Stimulated activated CD8-positive, alpha-beta memory T cell treated with anti-CD3 and anti-CD28 coated beads, Interleukin-12 subunit alpha, Interleukin-12 subunit beta, amount 100 ng/mL, for 4 hours (primary cell): ENCODE measurements around the gene MTRF1L.
"Not testable (repeated sequence)": the region's sequence is repeated elsewhere in the genome, so short reads cannot be mapped to it uniquely, and the experiment has no call there.

Experiments
- DNase-seq: peaks from one replicate; pipeline ENCODE4 v3.0.0-alpha.2; 2020; ENCODE audit warnings: low read depth

The MTRF1L gene

DNA sequence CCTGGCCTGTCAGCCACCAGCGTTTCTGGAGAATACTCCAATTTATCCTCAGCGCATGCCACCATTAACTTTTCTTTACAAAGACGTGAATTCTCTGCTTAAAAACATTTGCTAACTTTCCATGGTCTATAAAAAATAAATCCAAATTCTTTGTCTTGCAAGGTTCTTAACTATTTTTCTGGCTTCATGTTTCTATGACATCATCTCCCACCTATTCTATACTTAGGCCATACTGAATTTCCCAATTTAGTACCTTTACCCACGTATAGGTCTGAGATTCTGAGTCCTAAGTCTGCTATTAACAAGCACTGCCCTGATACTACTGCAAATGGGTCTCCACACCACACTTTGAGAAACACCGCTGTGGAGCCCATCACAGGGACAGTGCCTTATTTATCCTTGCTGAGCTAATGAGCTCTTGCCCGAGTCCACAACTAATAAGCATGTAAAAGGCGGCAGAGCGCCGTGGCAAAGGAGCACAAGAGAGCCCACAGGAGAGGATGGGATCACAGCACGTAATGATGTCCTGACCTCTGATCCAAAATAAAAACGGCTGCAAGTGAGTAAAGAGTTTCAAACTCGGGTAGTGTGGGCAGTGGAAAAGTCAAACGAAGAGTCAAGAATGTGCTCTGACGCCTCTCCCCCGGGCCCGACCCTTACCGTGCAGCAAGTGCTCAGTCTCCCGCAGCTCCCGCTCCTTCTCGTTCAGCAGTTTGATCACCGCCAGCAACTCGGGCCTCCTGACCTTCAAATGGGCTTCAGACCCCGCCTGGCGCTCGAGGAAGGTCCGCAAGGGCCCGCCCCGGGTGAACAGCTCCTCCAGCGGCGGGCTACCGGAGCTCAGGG, 519 bp downstream of the MTRF1L start:
- no peak for DNase-seq

DNA sequence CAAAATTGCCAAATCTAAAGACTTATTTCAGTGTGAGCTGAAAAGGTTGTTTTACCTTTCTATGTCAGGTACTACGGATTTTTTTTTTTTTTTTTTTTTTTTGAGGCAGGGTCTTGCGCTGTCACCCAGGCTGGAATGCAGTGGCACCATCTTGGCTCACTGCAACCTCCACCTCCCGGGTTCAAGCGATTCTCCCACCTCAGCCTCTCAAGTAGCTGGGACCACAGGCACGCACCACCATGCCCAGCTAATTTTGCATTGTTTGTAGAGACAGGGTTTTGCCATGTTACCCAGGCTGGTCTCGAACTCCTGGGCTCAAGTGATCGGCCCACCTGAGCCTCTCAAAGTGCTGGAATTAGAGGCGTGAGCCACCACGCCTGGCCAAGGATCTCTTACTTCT, 1.7 kb downstream of the MTRF1L start:
- DNase-seq: not testable (repeated sequence)

DNA sequence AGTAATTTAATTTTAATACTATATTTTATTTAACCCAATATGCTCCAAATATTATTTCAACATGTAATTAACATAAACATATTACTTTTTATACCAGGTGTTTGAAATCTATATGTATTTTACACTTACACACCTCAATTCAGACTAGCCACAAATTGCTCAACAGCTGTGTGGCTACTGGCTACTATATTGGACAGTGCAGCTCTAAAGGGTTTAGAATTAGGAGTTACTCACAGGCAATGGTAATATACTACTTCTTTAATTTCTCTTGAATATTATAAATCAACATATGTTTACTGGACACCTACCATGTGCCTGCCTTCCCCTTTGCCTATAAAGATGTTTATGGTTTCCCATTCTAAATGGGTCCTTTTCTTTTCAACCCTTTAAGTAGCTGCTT, 2.3 kb downstream of the MTRF1L start:
- DNase-seq: no peak

DNA sequence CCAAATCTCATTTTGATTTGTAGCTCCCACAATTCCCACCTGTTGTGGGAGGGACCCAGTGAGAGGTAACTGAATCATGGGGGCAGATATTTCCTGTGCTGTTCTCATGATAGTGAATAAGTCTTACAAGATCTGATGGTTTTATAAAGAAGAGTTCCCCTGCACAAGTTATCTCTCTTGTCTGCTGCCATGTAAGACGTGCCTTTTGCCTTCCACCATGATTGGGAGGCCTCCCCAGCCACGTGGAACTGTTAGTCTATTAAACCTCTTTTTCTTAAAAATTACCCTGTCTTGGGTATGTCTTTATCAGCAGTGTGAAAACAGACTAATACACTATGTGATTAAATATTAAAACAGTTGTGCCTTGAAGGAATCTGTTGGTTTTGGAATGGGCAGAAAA, 3.0 kb downstream of the MTRF1L start:
- DNase-seq: not testable (repeated sequence)

DNA sequence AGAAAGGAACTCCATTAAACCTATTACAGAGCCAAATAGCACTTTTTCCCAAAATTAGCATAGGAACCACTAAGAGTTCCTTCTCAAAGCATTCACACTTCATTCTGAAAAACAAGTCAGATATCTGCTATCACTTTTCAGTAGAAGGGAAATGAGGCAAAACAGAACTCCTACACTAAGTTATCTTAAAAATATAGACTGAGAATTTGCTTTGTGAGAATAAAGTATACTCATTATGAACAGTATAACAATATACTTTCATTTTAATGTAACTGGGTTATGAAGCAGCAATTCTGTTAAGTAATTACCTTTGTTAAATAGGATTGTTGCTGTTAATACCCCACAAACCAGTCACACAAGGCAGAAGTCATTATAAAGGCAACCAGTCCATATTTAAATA, 8.7 kb downstream of the MTRF1L start:
- DNase-seq: no peak

DNA sequence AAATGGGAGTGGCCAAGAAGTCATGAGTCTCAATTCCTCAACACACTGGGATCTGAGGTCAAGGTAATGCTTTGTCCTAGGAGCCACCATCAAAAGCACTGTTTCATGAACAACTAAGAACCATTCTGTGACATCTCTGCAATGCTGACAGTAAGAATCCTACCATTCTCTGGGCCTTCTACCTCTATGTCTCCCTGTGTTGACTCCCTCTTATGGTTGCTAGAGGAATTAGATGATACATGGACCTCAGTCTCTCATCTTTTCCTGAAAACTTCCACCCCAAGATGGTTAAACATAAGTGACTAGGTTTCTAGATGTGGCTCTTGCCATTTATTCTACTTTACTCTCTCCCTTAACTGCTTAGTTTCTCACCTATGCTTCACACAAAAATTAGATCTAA, 9.1 kb downstream of the MTRF1L start:
- DNase-seq: no peak

DNA sequence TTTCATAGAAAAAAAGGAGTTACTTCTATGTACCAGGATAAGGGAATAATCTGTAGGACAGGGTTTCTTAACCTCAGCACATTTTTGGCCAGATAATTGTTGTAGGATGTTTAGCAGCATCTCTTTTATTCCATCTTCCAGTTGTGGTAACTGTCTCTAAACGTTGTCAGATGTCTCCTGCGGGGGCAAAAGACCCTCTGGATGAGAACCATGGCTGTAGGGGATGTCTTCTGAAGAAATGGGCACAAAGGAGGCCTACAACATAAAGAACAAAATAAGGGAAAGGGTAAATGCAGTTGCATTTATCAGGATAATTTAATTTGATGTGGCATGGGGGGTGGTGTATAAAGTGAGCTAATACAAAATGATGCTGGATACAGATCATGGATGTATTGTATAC, 15.5 kb downstream of the MTRF1L start:
- no peak for DNase-seq

DNA sequence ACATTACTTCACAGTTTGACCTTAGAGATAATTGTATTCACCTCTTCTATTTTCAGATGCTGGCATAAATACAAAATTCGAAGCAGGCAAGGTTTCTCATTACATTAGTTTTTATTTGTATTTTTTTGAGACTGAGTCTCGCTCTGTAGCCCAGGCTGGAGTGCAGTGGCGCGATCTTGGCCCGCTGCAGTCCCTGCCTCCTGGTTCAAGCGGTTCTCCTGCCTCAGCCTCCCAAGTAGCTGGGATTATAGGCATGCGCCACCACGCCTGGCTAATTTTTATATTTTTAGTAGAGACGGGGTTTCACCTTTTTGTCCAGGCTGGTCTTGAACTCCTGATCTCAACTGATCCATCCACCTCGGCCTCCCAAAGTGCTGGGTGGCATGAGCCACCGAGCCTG, 17.2 kb downstream of the MTRF1L start:
- not testable (repeated sequence) for DNase-seq

DNA sequence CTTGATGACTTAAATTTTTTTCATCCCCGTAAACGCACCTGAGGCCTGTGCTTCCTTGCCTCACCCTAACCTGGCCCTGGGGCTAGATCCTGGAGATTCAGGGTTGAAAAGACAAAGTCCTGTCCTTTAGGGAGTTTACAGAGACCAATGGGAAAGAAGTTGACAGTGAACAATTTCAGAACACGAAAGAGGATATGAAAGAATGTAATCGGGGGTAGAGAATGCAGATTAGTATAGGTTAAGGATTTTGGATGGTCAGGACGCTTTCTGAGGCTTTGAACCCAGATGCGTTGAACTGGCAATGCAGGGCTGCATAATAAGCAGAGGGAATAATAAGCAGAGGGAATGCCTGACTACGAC, 18.0 kb downstream of the MTRF1L start:
- no peak for DNase-seq

DNA sequence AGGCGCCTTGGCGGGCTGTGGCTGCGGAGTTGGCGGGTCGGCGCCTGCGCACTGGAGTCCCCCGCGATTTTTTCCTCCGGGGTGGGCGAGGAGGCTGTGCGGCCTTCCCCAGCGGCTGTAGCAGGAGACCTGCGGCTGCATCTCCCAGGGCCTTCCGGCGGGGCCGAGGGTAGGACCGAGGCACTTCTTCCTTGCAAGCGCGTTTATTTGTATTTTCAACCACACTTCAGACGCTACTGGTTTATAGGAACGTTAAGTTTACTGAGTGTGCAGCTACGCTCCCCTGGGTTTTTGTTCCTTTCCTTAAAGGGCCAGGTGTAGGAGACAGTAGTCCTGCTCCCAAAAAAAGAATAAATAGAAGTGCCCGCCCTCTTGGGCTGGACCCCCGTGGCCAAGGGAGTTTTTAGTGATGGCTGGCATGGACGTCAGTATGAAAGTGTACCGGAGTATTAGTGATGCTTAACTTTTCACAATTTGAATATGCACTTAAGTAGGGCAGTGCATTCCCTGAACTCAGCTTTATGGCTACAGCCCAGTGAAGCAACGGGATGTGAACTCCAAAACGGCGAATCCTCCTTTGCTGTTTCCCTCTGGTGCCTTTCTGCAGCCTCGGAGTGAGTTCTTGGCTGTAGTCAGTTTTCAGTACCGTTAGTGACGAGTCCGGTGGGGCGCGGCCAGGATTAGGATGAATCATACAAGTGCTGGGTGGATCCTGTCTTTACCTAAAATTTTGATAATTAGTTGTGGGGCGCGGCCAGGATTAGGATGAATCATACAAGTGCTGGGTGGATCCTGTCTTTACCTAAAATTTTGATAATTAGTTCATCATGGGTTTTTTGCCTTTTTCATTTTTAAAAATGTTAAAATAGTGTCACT, 18.6 kb downstream of the MTRF1L start:
- peak; percentile 48 for DNase-seq

DNA sequence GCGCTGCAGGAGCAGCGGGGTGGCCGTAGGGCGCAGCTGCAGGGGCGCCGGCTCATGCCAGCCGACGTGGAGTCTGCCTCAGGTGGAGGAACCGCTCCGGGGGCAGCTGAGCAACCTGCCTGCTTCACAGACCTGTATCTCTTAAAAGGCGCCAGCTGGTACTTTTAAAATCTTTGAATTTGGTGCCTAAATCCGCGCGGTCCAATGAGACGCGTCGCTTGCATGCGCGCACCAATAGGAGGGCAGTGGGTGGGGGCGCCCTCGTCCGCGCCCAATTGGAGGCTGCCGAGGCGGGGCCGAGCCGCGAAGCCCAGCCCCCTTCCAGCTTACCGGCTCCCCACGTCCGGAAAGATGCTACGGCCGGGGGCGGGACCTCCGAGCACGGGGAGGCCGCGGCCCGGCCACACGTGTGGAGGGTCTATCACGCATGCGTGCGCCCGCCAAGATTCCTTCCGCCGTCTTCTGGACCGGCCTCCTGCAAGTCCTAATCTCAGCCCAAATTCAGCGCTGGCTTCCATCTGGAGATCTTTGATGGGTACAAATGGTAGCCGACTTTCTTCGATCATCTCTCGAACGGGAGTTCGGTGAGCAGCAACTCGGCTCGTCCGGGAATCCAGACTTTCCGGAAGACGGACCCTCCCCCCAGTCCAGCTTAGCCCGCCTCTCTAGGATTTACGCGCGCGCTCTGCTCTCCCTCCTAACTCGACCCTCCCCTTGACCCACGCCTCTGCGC, 19.4 kb downstream of the MTRF1L start, which contains the start of gene FBXO5:
Gene FBXO5, minus strand, starts transcription at position 138 of the 733 bp plus-strand sequence. Its CDS starts 82 bp downstream, at position 56.
- peak; percentile 97 for DNase-seq

DNA sequence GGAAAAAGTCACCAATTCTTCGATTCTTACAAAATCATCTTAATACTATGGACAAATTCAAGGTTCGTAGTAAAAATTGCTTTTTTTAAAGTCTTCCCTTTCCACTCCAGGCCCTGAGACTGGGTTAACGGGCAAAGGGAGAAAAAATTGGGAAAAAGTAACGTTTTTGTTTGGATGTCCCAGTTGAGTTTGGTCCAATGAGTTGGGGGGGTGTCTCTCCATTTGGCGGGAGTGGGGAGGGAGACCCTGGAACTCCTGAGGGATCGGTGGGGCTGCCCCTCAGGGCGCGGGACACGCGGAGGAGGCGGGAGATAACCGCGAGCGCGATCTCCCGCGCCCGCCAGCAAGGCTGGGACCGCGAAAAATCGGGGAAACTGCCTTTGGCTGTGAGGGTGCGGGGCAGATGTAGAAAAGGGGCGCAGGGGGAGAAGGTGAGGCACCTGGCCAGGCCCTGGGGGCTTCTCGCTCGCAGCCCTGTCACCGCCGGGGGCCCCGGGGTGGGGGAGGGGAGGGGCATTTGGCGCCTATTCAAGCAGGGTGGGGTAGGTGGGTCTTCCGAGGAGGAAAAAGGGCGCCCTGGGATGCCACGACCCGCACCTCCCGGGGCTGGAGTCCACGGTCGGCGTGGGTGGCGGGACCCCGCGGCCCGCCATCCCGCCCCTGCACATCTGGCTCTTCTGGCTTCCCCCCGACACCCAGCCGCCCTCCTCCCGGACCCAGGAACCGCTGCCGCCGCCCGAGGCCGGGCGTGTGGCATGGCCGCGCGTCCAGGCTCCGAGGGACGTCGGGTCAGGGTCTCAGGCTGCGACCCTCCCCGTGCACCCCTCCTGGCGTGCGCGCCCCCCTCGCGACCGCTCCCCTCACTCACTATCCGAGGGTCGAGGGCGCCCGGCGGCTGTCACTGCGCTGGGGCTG, 20.3 kb downstream of the MTRF1L start:
- no peak for DNase-seq

DNA sequence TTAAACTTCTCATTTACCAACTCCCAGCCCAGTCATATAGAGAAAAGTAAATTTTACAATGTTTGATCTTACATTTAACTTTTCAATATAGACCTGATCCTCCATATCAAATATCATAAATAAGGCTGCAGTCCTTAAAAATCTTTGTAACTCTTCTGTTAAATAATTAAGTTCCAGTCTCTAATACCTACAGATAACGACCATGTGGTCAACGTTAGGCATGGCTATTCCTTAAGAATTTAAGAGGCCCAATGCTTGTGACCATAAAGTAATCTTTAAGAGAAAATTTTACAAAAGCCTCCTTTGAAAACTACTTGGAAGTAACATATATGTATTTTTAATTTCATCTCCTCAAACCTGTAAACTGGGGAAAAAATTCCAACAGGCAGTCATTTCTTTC, 21.3 kb downstream of the MTRF1L start:
- no peak for DNase-seq

DNA sequence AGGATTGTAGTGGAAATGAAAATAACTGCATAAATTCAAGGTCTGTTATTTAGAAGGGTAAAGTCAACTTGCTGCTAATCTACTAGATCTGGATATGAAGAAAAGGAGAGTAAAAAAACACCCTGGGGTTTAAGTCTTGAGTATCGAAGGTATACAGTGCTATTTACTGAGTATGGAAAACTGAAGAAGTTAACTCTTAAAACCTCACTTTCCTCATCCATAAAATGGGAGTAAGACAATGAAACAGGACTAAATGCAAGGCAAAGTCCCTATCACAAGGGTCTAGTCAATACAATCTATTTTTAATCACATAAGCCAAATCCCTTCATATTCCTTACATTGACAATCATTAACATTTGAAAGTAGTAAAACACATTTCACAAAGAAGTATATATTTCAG, 21.9 kb downstream of the MTRF1L start:
- DNase-seq: no peak

DNA sequence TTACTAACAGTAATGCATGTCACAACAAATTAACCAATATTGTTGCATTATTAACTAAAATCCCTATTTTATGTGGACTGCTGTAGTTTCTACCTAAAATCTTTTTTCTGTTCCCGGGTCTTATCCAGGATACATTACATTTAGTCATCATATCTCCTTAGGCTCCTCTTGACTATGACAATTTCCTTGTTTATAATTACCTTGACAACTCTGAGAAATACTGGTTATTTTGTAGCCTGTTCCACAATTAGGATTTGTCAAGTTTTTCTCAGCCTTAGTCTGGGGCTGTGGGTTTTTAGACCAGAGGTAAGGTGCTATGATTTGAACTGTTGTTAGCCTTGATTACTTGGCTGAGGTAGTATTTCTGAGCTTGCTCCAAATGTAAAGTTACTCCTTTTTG, 23.4 kb downstream of the MTRF1L start:
- DNase-seq: no peak

DNA sequence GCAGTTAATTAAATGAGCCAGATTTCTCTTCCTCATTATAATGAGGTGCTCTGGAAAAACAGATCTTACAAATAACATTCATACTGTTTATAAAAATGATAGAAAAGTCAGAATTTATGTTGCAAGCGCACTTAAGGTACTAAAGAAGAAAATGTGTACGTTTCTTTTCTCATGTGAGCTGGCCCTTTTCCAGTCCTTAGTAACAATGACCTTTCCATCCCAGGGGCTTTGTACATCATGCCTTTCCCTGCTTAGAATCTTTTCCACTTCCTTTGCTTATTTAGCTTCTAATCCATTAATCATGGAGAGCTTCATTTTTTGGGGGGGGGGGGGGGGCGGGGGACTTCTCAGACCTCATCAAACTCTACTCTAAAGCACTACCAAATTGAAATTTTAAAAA, 24.5 kb downstream of the MTRF1L start:
- no peak for DNase-seq

DNA sequence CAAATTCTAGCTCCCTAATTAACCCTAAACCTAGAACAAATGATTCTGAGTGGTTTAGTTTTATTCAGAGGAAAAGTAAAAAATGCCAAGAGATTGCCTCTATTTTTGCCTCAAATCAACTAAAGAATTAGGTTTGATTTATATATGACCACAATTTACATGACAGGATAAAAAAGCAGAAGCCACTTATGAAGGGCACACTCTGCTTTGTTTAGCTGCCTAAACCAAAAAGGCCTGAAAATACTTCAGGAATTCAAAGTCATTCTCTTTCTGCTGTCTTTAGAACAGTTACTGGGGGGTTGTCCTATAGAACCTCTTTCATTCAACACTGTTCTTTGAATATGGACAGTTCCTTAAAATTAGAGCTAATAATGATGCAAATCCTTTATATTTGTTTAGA, 25.0 kb downstream of the MTRF1L start:
- no peak for DNase-seq

DNA sequence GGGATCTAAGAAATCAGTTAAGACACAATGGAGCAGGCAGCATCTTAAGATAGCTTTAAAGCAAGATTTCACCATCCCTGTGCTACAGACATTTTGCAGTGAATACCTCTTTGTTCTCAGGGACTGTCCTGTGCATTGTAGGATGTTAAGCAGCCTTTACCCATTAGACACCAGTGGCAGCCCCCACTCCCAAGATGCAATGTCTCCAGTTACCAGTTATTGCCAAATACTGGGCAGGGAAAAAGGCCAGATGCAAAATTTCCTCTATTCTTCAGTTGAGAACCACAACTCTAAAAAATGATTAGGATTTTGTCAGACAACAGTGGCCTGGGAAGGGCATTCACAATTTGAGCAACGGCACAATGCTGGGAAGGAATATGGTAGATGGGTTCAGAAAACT, 25.8 kb downstream of the MTRF1L start:
- DNase-seq: no peak

DNA sequence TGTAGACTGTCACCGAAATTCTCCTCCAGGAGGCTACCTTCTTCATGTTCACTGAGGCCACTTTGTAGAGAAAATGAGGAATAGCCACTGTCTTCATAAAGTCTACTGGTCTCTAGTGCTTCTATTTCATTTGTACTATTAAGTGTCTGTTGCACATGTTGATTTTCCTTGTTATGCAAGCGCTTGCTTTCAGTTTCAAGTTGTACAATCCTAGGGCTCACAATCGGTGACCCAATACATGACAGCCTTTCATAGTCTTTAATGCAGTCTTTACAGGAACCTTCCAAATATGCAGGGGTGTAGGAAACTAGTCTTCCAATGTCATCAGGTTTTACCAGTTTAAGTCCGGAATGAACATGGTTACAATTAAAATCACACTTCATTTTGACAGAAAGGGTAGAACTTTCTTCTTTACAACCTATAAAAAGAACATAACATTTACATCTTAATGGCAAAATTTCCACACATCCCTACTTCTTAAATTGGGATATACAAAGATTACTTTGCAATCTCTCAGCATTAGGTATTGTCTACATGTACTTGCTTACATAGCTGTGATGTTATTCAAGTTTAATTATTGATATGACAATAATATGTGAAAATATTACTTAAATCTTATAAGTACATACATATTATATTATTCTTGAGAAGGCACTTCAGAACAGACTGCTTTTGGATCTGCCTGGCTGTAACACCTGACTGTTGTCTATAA, 27.1 kb downstream of the MTRF1L start:
- no peak for DNase-seq

DNA sequence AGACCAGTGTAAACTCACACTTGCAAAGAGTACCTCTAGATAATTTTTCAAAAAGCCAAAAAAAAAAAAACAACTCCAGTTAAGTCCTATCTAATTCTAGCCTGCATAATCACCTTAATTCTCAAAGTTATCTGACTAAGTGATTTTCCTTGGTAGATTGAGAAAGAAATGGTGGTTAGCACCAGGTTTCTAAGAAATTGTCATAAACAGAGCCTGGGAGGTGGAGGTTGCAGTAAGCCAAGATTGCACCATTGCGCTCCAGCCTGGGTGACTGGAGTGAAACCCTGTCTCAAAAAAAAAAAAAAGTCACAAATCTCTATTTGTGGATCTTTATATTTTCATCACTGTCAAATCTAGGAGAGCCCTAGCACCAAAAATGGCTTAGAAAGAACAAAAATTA, 28.6 kb downstream of the MTRF1L start:
- DNase-seq: no peak
